Glutamatergic neuron (in vitro differentiated cells): ENCODE results near the gene BABAM2. TPM values are rescaled to one million over a fixed set of nuclear protein-coding genes. Genes with fewer than 3 reads are reported as not detected.

Experiments
- DNase-seq: peaks from one replicate; pipeline ENCODE4 v3.0.0; 2022
- H3K27ac Mint-ChIP-seq: one replicate; pipeline ENCODE4 v1.8.0; 2020; ENCODE audit warnings: mild to moderate bottlenecking, mixed read lengths, inconsistent platforms; ENCODE audit not compliant: unreplicated experiment
- H3K27me3 Mint-ChIP-seq: one replicate; pipeline ENCODE4 v1.8.0; 2020; ENCODE audit warnings: mild to moderate bottlenecking, moderate library complexity, mixed read lengths, inconsistent platforms; ENCODE audit not compliant: unreplicated experiment
- H3K36me3 Mint-ChIP-seq: one replicate; pipeline ENCODE4 v1.8.0; 2020; ENCODE audit warnings: mild to moderate bottlenecking, mixed read lengths, inconsistent platforms; ENCODE audit not compliant: unreplicated experiment
- H3K4me1 Mint-ChIP-seq: one replicate; pipeline ENCODE4 v1.8.0; 2020; ENCODE audit warnings: mild to moderate bottlenecking, low read depth, mixed read lengths, inconsistent platforms; ENCODE audit not compliant: unreplicated experiment
- H3K4me3 Mint-ChIP-seq: one replicate; pipeline ENCODE4 v1.8.0; 2020; ENCODE audit warnings: mild to moderate bottlenecking, mixed read lengths, inconsistent platforms; ENCODE audit not compliant: unreplicated experiment
- H3K9me3 Mint-ChIP-seq: one replicate; pipeline ENCODE4 v1.8.0; 2020; ENCODE audit warnings: mild to moderate bottlenecking, moderate library complexity, mixed read lengths, inconsistent platforms; ENCODE audit not compliant: unreplicated experiment
- total RNA-seq: library from RNA; stranded (reverse); fragmentation: NEBNext Ultra II Directional; extraction: Animal tissue kit (Norgen Biotek cat#: 25700); gene quantifications from one replicate; pipeline ENCODE4 v1.2.1, GENCODE V29; 2021; ENCODE audit not compliant: unreplicated experiment
- TF ChIP-seq, protein P1 (sequence below): fragments of 200-600 bp; sonication (generic); IDR thresholded peaks from one replicate; pipeline ENCODE4 v1.5.0; 2021; ENCODE audit not compliant: partially characterized antibody, unreplicated experiment

The BABAM2 gene
- total RNA-seq, 1 donor from 2014 or later, result 29.9 TPM

DNA sequence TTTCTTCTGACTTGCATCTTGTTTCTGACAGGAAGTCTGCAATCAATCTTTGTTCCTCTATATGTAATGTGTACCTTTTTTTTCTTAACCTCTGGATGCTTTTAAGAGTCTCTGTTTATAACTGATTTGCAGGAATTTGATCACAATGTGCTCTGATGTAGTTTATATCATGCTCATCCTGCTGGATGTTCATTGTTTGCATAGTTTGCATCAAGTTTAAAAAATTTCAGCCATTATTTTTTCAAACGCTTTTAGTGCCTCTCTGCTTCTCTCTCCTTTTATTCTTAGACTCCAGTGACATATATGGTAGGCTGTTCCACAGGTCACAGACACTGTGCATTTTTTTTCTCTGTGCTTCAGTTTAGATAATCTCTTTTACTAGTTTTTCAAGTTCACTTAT, 24.3 kb upstream of the BABAM2 start:
- no peaks in the 10 kb centered on the region for H3K4me1 Mint-ChIP-seq
- H3K9me3 Mint-ChIP-seq, result no peaks in the 10 kb centered on the region
- H3K4me3 Mint-ChIP-seq, result no peak overlapping the region
- H3K27ac Mint-ChIP-seq, result no peak overlapping the region
- TF ChIP-seq, protein P1, sequence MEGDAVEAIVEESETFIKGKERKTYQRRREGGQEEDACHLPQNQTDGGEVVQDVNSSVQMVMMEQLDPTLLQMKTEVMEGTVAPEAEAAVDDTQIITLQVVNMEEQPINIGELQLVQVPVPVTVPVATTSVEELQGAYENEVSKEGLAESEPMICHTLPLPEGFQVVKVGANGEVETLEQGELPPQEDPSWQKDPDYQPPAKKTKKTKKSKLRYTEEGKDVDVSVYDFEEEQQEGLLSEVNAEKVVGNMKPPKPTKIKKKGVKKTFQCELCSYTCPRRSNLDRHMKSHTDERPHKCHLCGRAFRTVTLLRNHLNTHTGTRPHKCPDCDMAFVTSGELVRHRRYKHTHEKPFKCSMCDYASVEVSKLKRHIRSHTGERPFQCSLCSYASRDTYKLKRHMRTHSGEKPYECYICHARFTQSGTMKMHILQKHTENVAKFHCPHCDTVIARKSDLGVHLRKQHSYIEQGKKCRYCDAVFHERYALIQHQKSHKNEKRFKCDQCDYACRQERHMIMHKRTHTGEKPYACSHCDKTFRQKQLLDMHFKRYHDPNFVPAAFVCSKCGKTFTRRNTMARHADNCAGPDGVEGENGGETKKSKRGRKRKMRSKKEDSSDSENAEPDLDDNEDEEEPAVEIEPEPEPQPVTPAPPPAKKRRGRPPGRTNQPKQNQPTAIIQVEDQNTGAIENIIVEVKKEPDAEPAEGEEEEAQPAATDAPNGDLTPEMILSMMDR, result no peak
- H3K36me3 Mint-ChIP-seq, result no peaks in the 10 kb centered on the region
- H3K27me3 Mint-ChIP-seq, result peaks cover 2% of the 10 kb centered on the region
- DNase-seq, result no peak

DNA sequence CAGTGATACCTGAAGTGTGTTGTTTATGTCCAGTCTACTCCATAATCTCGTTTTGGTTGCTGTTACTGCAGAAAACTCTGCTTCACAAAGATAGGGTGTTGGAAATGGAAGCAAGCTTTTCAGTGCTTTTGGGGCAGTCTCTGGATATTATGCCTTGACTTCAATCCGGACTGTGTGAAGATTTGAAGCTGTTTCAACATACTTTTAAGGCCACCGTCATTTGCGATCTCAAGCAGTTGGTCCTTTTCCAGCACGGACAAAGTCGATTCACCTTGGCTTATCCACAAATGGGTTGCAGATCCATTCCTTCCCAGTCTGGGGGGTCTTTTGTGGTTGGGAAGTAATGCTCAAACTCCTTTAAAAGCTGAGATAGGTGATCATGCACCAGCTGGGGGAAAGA, 20.8 kb upstream of the BABAM2 start:
- H3K27ac Mint-ChIP-seq, result no peak overlapping the region
- TF ChIP-seq, protein P1, result no peak
- H3K4me1 Mint-ChIP-seq, result no peaks in the 10 kb centered on the region
- no peaks in the 10 kb centered on the region for H3K36me3 Mint-ChIP-seq
- no peak for DNase-seq
- H3K27me3 Mint-ChIP-seq, result peaks cover 2% of the 10 kb centered on the region
- H3K9me3 Mint-ChIP-seq, result no peaks in the 10 kb centered on the region
- H3K4me3 Mint-ChIP-seq, result no peak overlapping the region

DNA sequence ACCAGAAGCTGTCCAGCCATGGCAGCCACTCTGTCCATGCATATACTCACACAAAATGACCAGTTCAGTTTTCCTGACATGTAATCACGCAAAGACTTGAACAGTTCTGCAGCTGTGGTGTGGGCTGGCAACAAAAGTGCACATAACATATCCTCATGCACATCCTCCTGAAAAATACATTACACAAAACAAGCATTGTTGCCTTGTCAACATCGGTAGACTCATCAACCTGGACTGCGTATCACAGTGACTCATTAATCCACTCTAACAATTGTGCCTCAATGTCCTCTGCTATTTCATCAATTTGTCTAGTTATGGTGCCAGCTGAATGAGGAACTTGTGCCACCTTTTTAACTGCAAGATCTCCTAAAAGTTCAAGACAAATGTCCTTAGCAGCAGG, 19.8 kb upstream of the BABAM2 start:
- no peak for DNase-seq
- Mint-ChIP-seq H3K4me1 (no peaks in the 10 kb centered on the region), H3K4me3 (no peak overlapping the region), H3K9me3 (peaks cover 2% of the 10 kb centered on the region), H3K36me3 (no peaks in the 10 kb centered on the region), H3K27ac (no peak overlapping the region), H3K27me3 (peaks cover 2% of the 10 kb centered on the region)
- TF ChIP-seq, protein P1, result no peak

DNA sequence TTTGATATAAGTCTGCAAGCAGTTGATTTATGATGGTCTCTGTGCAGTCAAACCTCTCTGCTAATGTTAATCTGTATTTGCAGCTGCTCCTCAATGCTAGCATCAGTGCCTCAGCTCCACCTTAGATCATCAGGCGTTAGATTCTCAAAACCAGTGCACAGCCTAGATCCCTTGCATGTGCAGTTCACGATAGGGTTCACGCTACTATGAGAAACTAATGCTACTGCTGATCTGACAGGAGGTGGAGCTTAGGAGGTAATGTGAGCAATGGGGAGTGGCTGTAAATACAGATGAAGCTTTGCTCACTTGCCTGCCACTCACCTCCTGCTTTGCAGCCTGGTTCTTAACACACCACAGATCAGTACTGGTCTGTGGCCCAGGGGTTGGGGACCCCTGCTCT, 18.7 kb upstream of the BABAM2 start:
- Mint-ChIP-seq H3K27me3 (peaks cover 2% of the 10 kb centered on the region), H3K4me1 (no peaks in the 10 kb centered on the region), H3K36me3 (no peaks in the 10 kb centered on the region), H3K9me3 (peaks cover 2% of the 10 kb centered on the region), H3K4me3 (no peak overlapping the region), H3K27ac (no peak overlapping the region)
- no peak for DNase-seq
- TF ChIP-seq, protein P1, result no peak

DNA sequence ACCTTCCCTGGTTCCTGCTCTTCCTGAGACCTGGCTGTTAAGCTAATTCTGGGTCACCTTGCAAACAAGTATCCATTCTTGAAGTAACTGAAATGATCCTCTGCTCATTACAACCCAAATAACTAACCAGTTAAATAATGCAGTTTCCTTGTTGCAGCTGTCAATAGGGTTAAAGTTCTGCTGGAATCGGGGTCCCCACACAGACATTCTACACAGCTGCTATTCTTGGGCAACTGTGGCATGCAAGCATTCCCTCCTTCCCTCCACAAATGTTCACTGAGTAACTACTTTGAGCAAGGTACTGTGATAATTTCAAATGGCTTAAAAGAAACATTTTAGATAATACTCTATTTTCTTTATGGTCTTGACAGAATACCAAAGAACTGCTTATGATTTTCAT, 17.4 kb upstream of the BABAM2 start:
- H3K4me3 Mint-ChIP-seq, result no peak overlapping the region
- TF ChIP-seq, protein P1, result no peak
- DNase-seq, result no peak
- H3K27me3 Mint-ChIP-seq, result no peaks in the 10 kb centered on the region
- no peak overlapping the region for H3K27ac Mint-ChIP-seq
- peaks cover 2% of the 10 kb centered on the region for H3K9me3 Mint-ChIP-seq
- no peaks in the 10 kb centered on the region for H3K36me3 Mint-ChIP-seq
- no peaks in the 10 kb centered on the region for H3K4me1 Mint-ChIP-seq
